Liver (tissue), 9 donors: ENCODE results near the gene RINL. TPM values are rescaled to one million over a fixed set of nuclear protein-coding genes. Genes with fewer than 3 reads are reported as not detected.
A peak's percentile ranks its signal among the peaks of the same experiment; 100 is the strongest.

Experiments
- DNase-seq: peaks from one replicate; pipeline ENCODE4 v3.0.0-alpha.2; 2017; ENCODE audit warnings: low spot score
- H3K27ac ChIP-seq, 2 donors: one replicate each; pipeline ENCODE4 v1.7.0; 2013; ENCODE audit warnings: inconsistent platforms in 2 of 2, low read length in 2 of 2, control low read depth in 1 of 2, low read depth in 1 of 2, mild to moderate bottlenecking in 1 of 2
- H3K27me3 ChIP-seq, 4 donors: one replicate each; pipeline versions ENCODE4 v1.6.1 to v1.7.0; 2013; ENCODE audit warnings: low read length in 3 of 4, inconsistent platforms in 1 of 4, mild to moderate bottlenecking in 1 of 4, moderate library complexity in 1 of 4; ENCODE audit not compliant: control insufficient read depth in 4 of 4, insufficient read depth in 4 of 4
- H3K36me3 ChIP-seq, 4 donors: one replicate each; pipeline versions ENCODE4 v1.6.1 to v1.7.0; 2013; ENCODE audit warnings: low read length in 3 of 4, mild to moderate bottlenecking in 3 of 4, low read depth in 1 of 4, moderate library complexity in 1 of 4; ENCODE audit not compliant: control insufficient read depth in 4 of 4, insufficient read depth in 3 of 4
- H3K4me1 ChIP-seq, 4 donors: one replicate each; pipeline versions ENCODE4 v1.6.1 to v1.7.0; 2013; ENCODE audit warnings: low read length in 3 of 4, mild to moderate bottlenecking in 3 of 4, moderate library complexity in 1 of 4; ENCODE audit not compliant: control insufficient read depth in 4 of 4, insufficient read depth in 4 of 4
- H3K4me3 ChIP-seq, 3 donors: one replicate each; pipeline versions ENCODE4 v1.6.1 to v1.7.0; 2013; ENCODE audit warnings: low read length in 3 of 3, control low read depth in 1 of 3, low read depth in 1 of 3, mild to moderate bottlenecking in 1 of 3
- H3K9ac ChIP-seq, 2 donors: one replicate each; pipeline ENCODE4 v1.7.0; 2013; ENCODE audit warnings: low read length in 2 of 2, mild to moderate bottlenecking in 2 of 2, moderate library complexity in 2 of 2, control low read depth in 1 of 2, low read depth in 1 of 2
- H3K9me3 ChIP-seq, 4 donors: one replicate each; pipeline versions ENCODE4 v1.6.1 to v1.7.0; 2013; ENCODE audit warnings: low read length in 3 of 4; ENCODE audit not compliant: control insufficient read depth in 4 of 4
- FOXA1 ChIP-seq: IDR thresholded peaks from 2 replicates; pipeline ENCODE4 v1.6.1; 2016; ENCODE audit warnings: antibody characterized with exemption
- GABPA ChIP-seq, 2 donors: IDR thresholded peaks in 1 of 2; conservative IDR thresholded peaks in 1 of 2; 2 replicates each; pipeline ENCODE4 v1.6.1; 2016; ENCODE audit warnings: antibody characterized with exemption in 2 of 2, mild to moderate bottlenecking in 1 of 2, moderate library complexity in 1 of 2
- HNF4A ChIP-seq, 2 donors: conservative IDR thresholded peaks; 2 replicates each; pipeline ENCODE4 v1.6.1; 2016; ENCODE audit warnings: antibody characterized with exemption in 2 of 2, mild to moderate bottlenecking in 2 of 2
- HNF4G ChIP-seq: IDR thresholded peaks from 2 replicates; pipeline ENCODE4 v1.6.1; 2016; ENCODE audit warnings: antibody characterized with exemption
- JUND ChIP-seq, 2 donors: IDR thresholded peaks; 2 replicates each; pipeline ENCODE4 v1.6.1; 2016; ENCODE audit warnings: antibody characterized with exemption in 2 of 2
- RAD21 ChIP-seq, 2 donors: IDR thresholded peaks; 2 replicates each; pipeline ENCODE4 v1.6.1; 2016; ENCODE audit warnings: antibody characterized with exemption in 2 of 2, mild to moderate bottlenecking in 2 of 2
- RXRA ChIP-seq, 2 donors: IDR thresholded peaks; 2 replicates each; pipeline ENCODE4 v1.6.1; 2017 to 2018; ENCODE audit warnings: antibody characterized with exemption in 2 of 2, mild to moderate bottlenecking in 1 of 2
- SP1 ChIP-seq: IDR thresholded peaks from 2 replicates; pipeline ENCODE4 v1.6.1; 2018; ENCODE audit warnings: antibody characterized with exemption, mild to moderate bottlenecking
- TAF1 ChIP-seq: conservative IDR thresholded peaks from 2 replicates; pipeline ENCODE4 v1.6.1; 2016; ENCODE audit warnings: antibody characterized with exemption, mild to moderate bottlenecking
- YY1 ChIP-seq: IDR thresholded peaks from 2 replicates; pipeline ENCODE4 v1.6.1; 2016; ENCODE audit warnings: antibody characterized with exemption, mild to moderate bottlenecking
- whole genome bisulfite sequencing: extraction: QIAGEN DNeasy Blood & Tissue Kit; methylation state at CpG from one replicate; pipeline ENCODE4 v1.1.7; 2013; 5-methylcytosine and 5-hydroxymethylcytosine counted together
- polyA plus RNA-seq, 2 donors: library from polyadenylated mRNA; stranded (reverse) in 1 of 2; unstranded in 1 of 2; fragments of 200-250 nt in 1 of 2; fragments of >200 nt in 1 of 2; fragmentation: Nextera tagmentation in 1 of 2; extraction: Ambion mirVana in 1 of 2; gene quantifications; one replicate each; pipeline versions ENCODE4 v1.2.1 to v1.2.3, GENCODE V29; 2013 to 2015
- total RNA-seq, 2 donors: library from RNA; depleted of rRNA; stranded (reverse); fragments of >200 nt; gene quantifications; one replicate each; pipeline ENCODE4 v1.2.3, GENCODE V29; 2014
- TF ChIP-seq, protein P1 (sequence below): IDR thresholded peaks from 2 replicates; pipeline ENCODE4 v1.6.1; 2016; ENCODE audit warnings: antibody characterized with exemption
- TF ChIP-seq, protein P2 (sequence below): IDR thresholded peaks from 2 replicates; pipeline ENCODE4 v1.6.1; 2016; ENCODE audit warnings: antibody characterized with exemption
- TF ChIP-seq, protein P3 (sequence below): IDR thresholded peaks from 2 replicates; pipeline ENCODE4 v1.6.1; 2016; ENCODE audit warnings: antibody characterized with exemption
- donor health status: healthy.
- donor health status: healthy.
- donor health status: healthy.
- donor health status: healthy.
- donor health status: healthy.

The RINL gene
- total and polyA plus RNA-seq, 4 donors, result 4.9 to 8.7 (median 5.5) TPM

DNA sequence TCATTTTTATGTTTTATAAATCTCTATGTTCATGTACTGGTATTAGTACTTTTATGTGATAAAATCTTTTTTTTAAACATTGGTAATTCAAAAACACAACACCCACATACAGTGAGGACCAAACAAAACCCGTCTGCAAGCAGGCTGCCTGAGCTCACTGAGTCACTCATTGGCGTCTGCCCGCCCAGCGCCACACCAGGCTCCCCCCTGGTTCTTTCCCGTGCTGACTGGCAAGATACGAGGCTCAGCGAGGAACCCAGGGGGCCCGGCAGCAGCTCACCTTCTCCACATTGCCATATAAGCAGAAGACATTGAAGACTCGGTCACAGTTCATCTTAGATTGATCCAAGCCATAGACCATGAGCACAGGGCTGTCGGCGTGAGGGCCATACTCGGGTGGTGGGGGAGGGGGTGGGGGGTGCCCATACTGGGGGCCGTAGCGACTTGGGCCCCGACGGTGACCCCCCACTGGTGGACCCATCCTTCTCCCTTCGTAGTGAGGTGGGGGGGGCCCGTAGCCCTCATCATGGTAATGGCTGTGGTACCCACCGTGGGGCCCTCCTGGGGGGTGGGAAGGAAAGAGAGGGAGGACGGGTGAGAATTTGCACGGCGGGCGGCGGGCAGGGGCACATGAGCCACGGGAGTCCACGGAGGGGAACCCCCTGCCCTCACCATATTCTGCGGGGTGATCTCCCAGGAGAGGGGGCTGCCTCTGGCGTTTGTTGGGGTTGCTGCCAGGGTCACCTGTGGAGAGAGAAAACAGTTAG is 38.1 kb downstream of the RINL start:
- Histone ChIP-seq H3K9me3 (no peaks in the 10 kb centered on the region), H3K36me3 (peaks cover 35 to 80% (median 73%) of the 10 kb centered on the region in 4 donors), H3K9ac (no peak overlapping the region), H3K4me1 (peaks cover 27 to 88% (median 82%) of the 10 kb centered on the region in 4 donors), H3K27ac (peak overlapping the region in 1 of 2 donors; percentile 69), H3K4me3 (no peak overlapping the region), H3K27me3 (no peaks in the 10 kb centered on the region)
- TF ChIP-seq HNF4G (no peak), FOXA1 (no peak)
- TF ChIP-seq, protein P1, sequence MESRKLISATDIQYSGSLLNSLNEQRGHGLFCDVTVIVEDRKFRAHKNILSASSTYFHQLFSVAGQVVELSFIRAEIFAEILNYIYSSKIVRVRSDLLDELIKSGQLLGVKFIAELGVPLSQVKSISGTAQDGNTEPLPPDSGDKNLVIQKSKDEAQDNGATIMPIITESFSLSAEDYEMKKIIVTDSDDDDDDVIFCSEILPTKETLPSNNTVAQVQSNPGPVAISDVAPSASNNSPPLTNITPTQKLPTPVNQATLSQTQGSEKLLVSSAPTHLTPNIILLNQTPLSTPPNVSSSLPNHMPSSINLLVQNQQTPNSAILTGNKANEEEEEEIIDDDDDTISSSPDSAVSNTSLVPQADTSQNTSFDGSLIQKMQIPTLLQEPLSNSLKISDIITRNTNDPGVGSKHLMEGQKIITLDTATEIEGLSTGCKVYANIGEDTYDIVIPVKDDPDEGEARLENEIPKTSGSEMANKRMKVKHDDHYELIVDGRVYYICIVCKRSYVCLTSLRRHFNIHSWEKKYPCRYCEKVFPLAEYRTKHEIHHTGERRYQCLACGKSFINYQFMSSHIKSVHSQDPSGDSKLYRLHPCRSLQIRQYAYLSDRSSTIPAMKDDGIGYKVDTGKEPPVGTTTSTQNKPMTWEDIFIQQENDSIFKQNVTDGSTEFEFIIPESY, result no peak
- TF ChIP-seq, protein P2, sequence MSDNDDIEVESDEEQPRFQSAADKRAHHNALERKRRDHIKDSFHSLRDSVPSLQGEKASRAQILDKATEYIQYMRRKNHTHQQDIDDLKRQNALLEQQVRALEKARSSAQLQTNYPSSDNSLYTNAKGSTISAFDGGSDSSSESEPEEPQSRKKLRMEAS, result no peak
- 88% methylated on average over 28 of the region's 28 CpGs for WGBS
- no peak for DNase-seq

DNA sequence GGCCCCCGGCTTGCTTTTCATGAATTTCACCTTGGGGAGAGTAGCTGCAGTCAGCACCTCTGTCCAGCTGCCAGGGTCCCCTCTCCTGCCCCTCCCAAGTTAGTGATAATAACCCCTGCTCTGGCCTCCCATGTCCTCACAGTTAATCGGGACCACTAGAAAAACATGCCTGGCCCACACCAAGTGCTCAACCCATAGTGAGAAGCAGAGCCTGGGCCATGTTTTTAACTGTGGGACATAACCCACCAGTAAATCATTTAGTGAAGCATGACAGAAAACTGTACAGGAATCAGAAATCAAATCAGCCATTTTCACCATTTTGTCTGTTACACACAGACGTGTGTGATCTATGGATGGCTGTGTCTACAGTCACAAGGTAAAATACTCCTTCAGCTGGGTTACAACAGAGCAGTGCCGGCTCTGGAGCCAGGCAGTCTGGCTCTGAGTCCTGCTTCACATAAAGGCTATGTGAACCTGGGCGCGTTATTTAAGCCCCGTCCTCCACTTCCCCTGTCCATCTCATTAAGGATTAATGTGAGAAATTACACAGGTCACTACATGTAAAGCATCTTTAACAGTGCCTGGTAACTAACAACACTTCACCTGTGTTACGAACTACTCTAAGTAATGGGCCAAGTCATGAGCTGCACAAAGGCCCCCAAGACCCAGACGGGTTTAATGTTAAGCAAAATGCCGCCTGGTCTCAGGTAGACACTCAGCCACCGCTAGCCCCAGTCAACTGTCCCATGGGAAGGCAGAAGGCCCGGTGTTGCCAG is 38.9 kb downstream of the RINL start:
- WGBS, result 87% methylated on average over 12 of the region's 12 CpGs
- Histone ChIP-seq H3K27me3 (no peaks in the 10 kb centered on the region), H3K27ac (peak overlapping the region; percentile 29 to 69), H3K9me3 (no peaks in the 10 kb centered on the region), H3K4me1 (peaks cover 24 to 82% (median 77%) of the 10 kb centered on the region in 4 donors), H3K4me3 (no peak overlapping the region), H3K36me3 (peaks cover 26 to 72% (median 68%) of the 10 kb centered on the region in 4 donors), H3K9ac (no peak overlapping the region)
- DNase-seq, result no peak
- TF ChIP-seq GABPA (IDR thresholded peaks at IDR 0.05 in 1 of 2, conservative IDR thresholded peaks at IDR 0.05 in 1 of 2), result no peak
- no peak for TF ChIP-seq HNF4A (conservative IDR thresholded peaks at IDR 0.05)
- TF ChIP-seq, protein P2, result no peak
- no peak for TF ChIP-seq TAF1
- no peak for TF ChIP-seq SP1
- no peak for TF ChIP-seq YY1
- TF ChIP-seq, protein P3, sequence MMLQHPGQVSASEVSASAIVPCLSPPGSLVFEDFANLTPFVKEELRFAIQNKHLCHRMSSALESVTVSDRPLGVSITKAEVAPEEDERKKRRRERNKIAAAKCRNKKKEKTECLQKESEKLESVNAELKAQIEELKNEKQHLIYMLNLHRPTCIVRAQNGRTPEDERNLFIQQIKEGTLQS, result no peak

DNA sequence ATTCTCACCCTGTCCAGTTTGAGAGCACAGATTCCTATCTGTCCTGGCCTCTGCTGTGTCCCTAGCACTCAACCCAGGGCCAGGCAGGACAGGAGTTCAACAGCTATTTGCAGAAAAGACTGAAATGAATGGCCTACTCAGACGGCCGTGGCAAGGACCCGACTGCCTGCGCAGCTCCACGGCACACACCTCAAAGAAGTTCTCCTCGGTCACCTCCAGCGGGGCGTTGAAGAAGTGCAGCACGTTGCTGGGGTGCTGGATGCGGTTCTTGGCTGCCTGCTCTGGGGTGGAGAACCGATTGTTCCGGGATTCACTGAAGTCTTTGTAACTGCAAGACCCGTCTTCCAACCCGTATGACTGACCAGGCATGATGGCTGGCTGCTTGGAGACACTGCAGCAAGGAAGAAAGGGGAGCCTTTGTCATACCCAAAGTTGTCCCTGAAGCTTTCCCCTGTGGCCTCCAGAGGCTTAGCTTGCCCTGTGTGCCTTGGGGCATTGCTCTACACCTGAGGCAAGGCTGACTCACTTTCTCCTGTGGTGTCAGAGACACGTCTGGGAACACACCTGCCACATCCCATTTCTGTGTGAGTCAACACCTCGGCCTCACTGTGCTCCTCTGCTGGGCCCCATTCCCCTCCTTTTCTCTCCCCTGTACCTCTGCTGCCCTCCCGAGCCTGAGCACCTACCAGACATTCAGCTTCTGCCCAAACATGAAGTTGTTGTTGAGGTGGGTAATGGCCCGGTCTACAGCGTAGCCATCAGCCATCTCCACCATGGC is 39.7 kb downstream of the RINL start:
- Histone ChIP-seq H3K27me3 (no peaks in the 10 kb centered on the region), H3K4me3 (no peak overlapping the region), H3K27ac (peak overlapping the region; percentile 29 to 69), H3K9me3 (no peaks in the 10 kb centered on the region), H3K9ac (no peak overlapping the region), H3K36me3 (peaks cover 23 to 64% (median 60%) of the 10 kb centered on the region in 4 donors), H3K4me1 (peaks cover 21 to 74% (median 69%) of the 10 kb centered on the region in 4 donors)
- WGBS, result 75% methylated on average over 19 of the region's 19 CpGs
- TF ChIP-seq RXRA (IDR thresholded peaks at IDR 0.05) (peak in 1 of 2 donors; percentile 7), TAF1 (no peak), RAD21 (IDR thresholded peaks at IDR 0.05) (no peak), HNF4G (no peak), JUND (IDR thresholded peaks at IDR 0.05) (no peak), HNF4A (conservative IDR thresholded peaks at IDR 0.05) (no peak)
- no peak for DNase-seq
